ENCODE measurements around the gene GPR31. TPM values are rescaled to one million over a fixed set of nuclear protein-coding genes. Genes with fewer than 3 reads are reported as not detected.

GPR31 gene
- total RNA-seq, 1 donor from 2014 or later: not detected

DNA sequence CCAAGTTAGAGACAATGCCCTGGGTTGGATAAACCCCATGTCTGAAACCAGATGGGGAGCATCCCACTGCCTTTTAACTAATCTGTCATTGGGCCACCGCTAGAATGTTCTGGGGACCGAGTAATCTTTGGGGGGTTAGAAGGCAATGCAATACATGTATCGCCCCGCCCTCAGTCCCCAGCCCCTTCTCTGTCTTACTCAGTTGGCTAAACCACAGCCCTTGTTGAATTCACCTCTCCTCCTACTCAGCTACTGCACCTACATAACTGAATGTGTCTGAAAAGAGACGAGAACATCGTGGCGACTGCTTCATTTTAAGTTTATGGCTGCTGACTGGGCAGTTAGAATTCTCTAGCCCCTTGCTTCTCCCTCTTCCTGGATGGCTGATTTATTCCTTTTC lies 50.0 kb downstream of the GPR31 start:
- no peaks in the 10 kb centered on the region for H3K4me1 ChIP-seq
- TF ChIP-seq, protein P1, sequence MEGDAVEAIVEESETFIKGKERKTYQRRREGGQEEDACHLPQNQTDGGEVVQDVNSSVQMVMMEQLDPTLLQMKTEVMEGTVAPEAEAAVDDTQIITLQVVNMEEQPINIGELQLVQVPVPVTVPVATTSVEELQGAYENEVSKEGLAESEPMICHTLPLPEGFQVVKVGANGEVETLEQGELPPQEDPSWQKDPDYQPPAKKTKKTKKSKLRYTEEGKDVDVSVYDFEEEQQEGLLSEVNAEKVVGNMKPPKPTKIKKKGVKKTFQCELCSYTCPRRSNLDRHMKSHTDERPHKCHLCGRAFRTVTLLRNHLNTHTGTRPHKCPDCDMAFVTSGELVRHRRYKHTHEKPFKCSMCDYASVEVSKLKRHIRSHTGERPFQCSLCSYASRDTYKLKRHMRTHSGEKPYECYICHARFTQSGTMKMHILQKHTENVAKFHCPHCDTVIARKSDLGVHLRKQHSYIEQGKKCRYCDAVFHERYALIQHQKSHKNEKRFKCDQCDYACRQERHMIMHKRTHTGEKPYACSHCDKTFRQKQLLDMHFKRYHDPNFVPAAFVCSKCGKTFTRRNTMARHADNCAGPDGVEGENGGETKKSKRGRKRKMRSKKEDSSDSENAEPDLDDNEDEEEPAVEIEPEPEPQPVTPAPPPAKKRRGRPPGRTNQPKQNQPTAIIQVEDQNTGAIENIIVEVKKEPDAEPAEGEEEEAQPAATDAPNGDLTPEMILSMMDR (IDR thresholded peaks at IDR 0.05): no peak
- intact Hi-C loops (cut with DNase I): no loop called here
- DNase-seq (no peak), ATAC-seq (no peak)
- no peak overlapping the region for H3K27ac ChIP-seq
- no peaks in the 10 kb centered on the region for H3K27me3 ChIP-seq (ENCODE audit: low read depth)
- no peaks in the 10 kb centered on the region for H3K36me3 ChIP-seq
- H3K9me3 ChIP-seq: no peaks in the 10 kb centered on the region
- no peak overlapping the region for H3K4me3 ChIP-seq

- ATAC-seq (no peak), DNase-seq (no peak)
- H3K9me3 ChIP-seq: no peaks in the 10 kb centered on the region
- H3K4me1 ChIP-seq: no peaks in the 10 kb centered on the region
- no peaks in the 10 kb centered on the region for H3K27me3 ChIP-seq (ENCODE audit: low read depth)
- H3K4me3 ChIP-seq: no peak overlapping the region
- no peak overlapping the region for H3K27ac ChIP-seq
- intact Hi-C loops (cut with DNase I): no loop called here
- no peaks in the 10 kb centered on the region for H3K36me3 ChIP-seq
- TF ChIP-seq, protein P1 (IDR thresholded peaks at IDR 0.05): no peak
These were observed 51.4 kb downstream of the GPR31 start for GRCh38 chr6:167106406-167106805.

Other genes starting within 250 kb of the GPR31 start
- 103 TPM for gene RNASET2, start 201.4 kb downstream of the GPR31 start, total RNA-seq
- gene CEP43, start 158.6 kb downstream of the GPR31 start, total RNA-seq: 13.3 TPM
- gene CCR6, start 34.9 kb downstream of the GPR31 start, total RNA-seq: 0.83 TPM
- gene UNC93A, start 133.3 kb upstream of the GPR31 start, total RNA-seq: not detected
- gene TTLL2, start 167.1 kb upstream of the GPR31 start, total RNA-seq: not detected